Uterus (tissue), 4 donors: Measurements from ENCODE around the gene POMT1. TPM values are rescaled to one million over a fixed set of nuclear protein-coding genes. Genes with fewer than 3 reads are reported as not detected.
A peak's percentile ranks its signal among the peaks of the same experiment; 100 is the strongest.

Source experiments
- DNase-seq, 2 donors: peaks; one replicate each; pipeline ENCODE4 v3.0.0-alpha.2; 2019 to 2020
- H3K27ac ChIP-seq, 2 donors: fragments of 200-600 bp; sonication (generic); 1 replicate in 1 of 2; 2 replicates in 1 of 2; pipeline ENCODE4 v1.5.1; 2016 to 2018
- H3K27me3 ChIP-seq, 2 donors: fragments of 200-600 bp; sonication (generic); one replicate each; pipeline ENCODE4 v1.5.1; 2018 to 2019; ENCODE audit warnings: control low read depth in 1 of 2
- H3K36me3 ChIP-seq, 2 donors: fragments of 200-600 bp; sonication (generic); one replicate each; pipeline ENCODE4 v1.5.1; 2019; ENCODE audit warnings: control low read depth in 1 of 2
- H3K4me1 ChIP-seq, 2 donors: fragments of 200-600 bp; sonication (generic); one replicate each; pipeline ENCODE4 v1.5.1; 2018 to 2019; ENCODE audit warnings: control low read depth in 1 of 2
- H3K4me3 ChIP-seq, 2 donors: fragments of 200-600 bp; sonication (generic); 1 replicate in 1 of 2; 2 replicates in 1 of 2; pipeline ENCODE4 v1.5.1; 2018 to 2019; ENCODE audit warnings: mild to moderate bottlenecking in 1 of 2
- H3K9me3 ChIP-seq, 2 donors: fragments of 200-600 bp; sonication (generic); one replicate each; pipeline ENCODE4 v1.5.1; 2019; ENCODE audit warnings: control low read depth in 1 of 2
- CTCF ChIP-seq, 4 experiments: fragments of 200-600 bp in 2 of 4; fragments of 450-650 bp in 2 of 4; sonication (generic) in 2 of 4; IDR thresholded peaks; one replicate each; pipeline ENCODE4 v1.5.1; 2016 to 2019; ENCODE audit warnings: antibody characterized with exemption in 4 of 4, mild to moderate bottlenecking in 2 of 4, moderate library complexity in 1 of 4
- POLR2A ChIP-seq, 2 donors: fragments of 450-650 bp; IDR thresholded peaks; one replicate each; pipeline ENCODE4 v1.6.1; 2016; ENCODE audit warnings: antibody characterized with exemption in 2 of 2, mild to moderate bottlenecking in 1 of 2, moderate library complexity in 1 of 2
- intact Hi-C: fragments of 100-400 bp; cut with DNase I; formaldehyde crosslinking; loops from one replicate; pipeline ENCODE4 v1.15.1; 2023; ENCODE audit warnings: low total_unique reads
- total RNA-seq, 4 donors: library from RNA; depleted of rRNA in 3 of 4; stranded (reverse); fragments of >200 nt in 3 of 4; gene quantifications; one replicate each; pipeline versions ENCODE4 v1.1.0 to v1.2.4, GENCODE V29; 2014 to 2023
- donor health status: DM: yes; HTN: yes; CAD: no.

Gene POMT1
- total RNA-seq, 4 donors from 2014 or later, result 0.29 to 40.2 (median 18.5) TPM

GRCh38 chr9:131477367-131477766 is 25.4 kb upstream of the POMT1 start:
- no peak overlapping the region for H3K4me3 ChIP-seq
- no peaks in the 10 kb centered on the region for H3K27me3 ChIP-seq
- H3K4me1 ChIP-seq, result no peaks in the 10 kb centered on the region
- H3K27ac ChIP-seq, result no peak overlapping the region
- DNase-seq, result no peak
- H3K36me3 ChIP-seq, result no peaks in the 10 kb centered on the region
- intact Hi-C loops, result no loop called here
- TF ChIP-seq CTCF (IDR thresholded peaks at IDR 0.05) (no peak), POLR2A (IDR thresholded peaks at IDR 0.05) (no peak)
- H3K9me3 ChIP-seq, result no peaks in the 10 kb centered on the region

GRCh38 chr9:131477816-131478419 is 24.8 kb upstream of the POMT1 start:
- H3K36me3 ChIP-seq, result no peaks in the 10 kb centered on the region
- H3K27me3 ChIP-seq, result no peaks in the 10 kb centered on the region
- no peak for TF ChIP-seq POLR2A (IDR thresholded peaks at IDR 0.05)
- TF ChIP-seq CTCF (IDR thresholded peaks at IDR 0.05), result no peak
- intact Hi-C loops, result no loop called here
- no peak for DNase-seq
- no peak overlapping the region for H3K27ac ChIP-seq
- no peak overlapping the region for H3K4me3 ChIP-seq
- no peaks in the 10 kb centered on the region for H3K9me3 ChIP-seq
- no peaks in the 10 kb centered on the region for H3K4me1 ChIP-seq

GRCh38 chr9:131478421-131478868 is 24.3 kb upstream of the POMT1 start:
- H3K9me3 ChIP-seq, result no peaks in the 10 kb centered on the region
- DNase-seq, result peak in 1 of 2 donors; percentile 46
- intact Hi-C loops, result no loop called here
- H3K4me3 ChIP-seq, result no peak overlapping the region
- no peaks in the 10 kb centered on the region for H3K36me3 ChIP-seq
- no peaks in the 10 kb centered on the region for H3K4me1 ChIP-seq
- no peak overlapping the region for H3K27ac ChIP-seq
- H3K27me3 ChIP-seq, result no peaks in the 10 kb centered on the region
- TF ChIP-seq POLR2A (IDR thresholded peaks at IDR 0.05) (no peak), CTCF (IDR thresholded peaks at IDR 0.05) (peak; percentile 33 to 65 (median 43))

GRCh38 chr9:131478911-131479310 is 23.8 kb upstream of the POMT1 start:
- TF ChIP-seq POLR2A (IDR thresholded peaks at IDR 0.05) (no peak), CTCF (IDR thresholded peaks at IDR 0.05) (no peak)
- H3K27ac ChIP-seq, result no peak overlapping the region
- H3K4me3 ChIP-seq, result no peak overlapping the region
- H3K27me3 ChIP-seq, result no peaks in the 10 kb centered on the region
- no peaks in the 10 kb centered on the region for H3K36me3 ChIP-seq
- H3K4me1 ChIP-seq, result no peaks in the 10 kb centered on the region
- H3K9me3 ChIP-seq, result no peaks in the 10 kb centered on the region
- intact Hi-C loops, result no loop called here
- DNase-seq, result no peak

- no peak overlapping the region for H3K27ac ChIP-seq
These were observed 22.5 kb upstream of the POMT1 start for GRCh38 chr9:131480258-131480657.

More at GRCh38 chr9:131480258-131480657, 22.5 kb upstream of the POMT1 start:
- no peak for DNase-seq
- Histone ChIP-seq H3K4me1 (no peaks in the 10 kb centered on the region), H3K27me3 (no peaks in the 10 kb centered on the region), H3K36me3 (no peaks in the 10 kb centered on the region), H3K4me3 (no peak overlapping the region), H3K9me3 (no peaks in the 10 kb centered on the region)
- intact Hi-C loops, result no loop called here
- no peak for TF ChIP-seq CTCF (IDR thresholded peaks at IDR 0.05)
- no peak for TF ChIP-seq POLR2A (IDR thresholded peaks at IDR 0.05)
